HL-60 (cell line): ENCODE results near the gene ADAMTSL3.

ENCODE experiments used
- DNase-seq, 2 experiments: peaks; one replicate each; pipeline ENCODE4 v3.0.0-alpha.2; 2010 to 2020; ENCODE audit warnings: low read depth in 1 of 2, low spot score in 1 of 2
- H3K27ac ChIP-seq: fragments of 250-450 bp; sonication (Bioruptor Pico); replicated peaks from 2 replicates; pipeline ENCODE4 v1.5.1; 2020; ENCODE audit warnings: mild to moderate bottlenecking, moderate library complexity
- H3K27me3 ChIP-seq: fragments of 250-450 bp; sonication (Bioruptor Pico); 2 replicates; pipeline ENCODE4 v1.5.1; 2021; ENCODE audit warnings: mild to moderate bottlenecking, moderate library complexity; ENCODE audit not compliant: insufficient read depth, poor library complexity, severe bottlenecking
- H3K4me3 ChIP-seq: replicated peaks from 2 replicates; pipeline ENCODE4 v1.5.1; 2011; ENCODE audit warnings: mild to moderate bottlenecking, control low read depth, low read length; ENCODE audit not compliant: insufficient read depth
- CTCF ChIP-seq: IDR thresholded peaks from one replicate; pipeline ENCODE4 v1.5.1; 2011; ENCODE audit warnings: low read length, control low read depth, inconsistent platforms; ENCODE audit not compliant: insufficient read depth
- GABPA ChIP-seq: IDR thresholded peaks from 2 replicates; pipeline ENCODE4 v1.6.1; 2012; ENCODE audit warnings: low read depth
- POLR2AphosphoS5 ChIP-seq: IDR thresholded peaks from 2 replicates; pipeline ENCODE4 v1.6.1; 2012; ENCODE audit warnings: low read depth
- REST ChIP-seq: IDR thresholded peaks from 2 replicates; pipeline ENCODE4 v1.6.1; 2012; ENCODE audit warnings: low read depth; ENCODE audit not compliant: insufficient replicate concordance
- SPI1 ChIP-seq: IDR thresholded peaks from 2 replicates; pipeline ENCODE4 v1.6.1; 2012; ENCODE audit warnings: low read depth, mild to moderate bottlenecking, borderline replicate concordance

ADAMTSL3 gene

GRCh38 chr15:83959477-83959876 is 305.6 kb downstream of the ADAMTSL3 start:
- H3K27ac ChIP-seq: no peak overlapping the region
- no peak overlapping the region for H3K4me3 ChIP-seq
- H3K27me3 ChIP-seq: peaks cover 3% of the 10 kb centered on the region
- no peak for DNase-seq
- no peak for TF ChIP-seq REST
- no peak for TF ChIP-seq GABPA
- TF ChIP-seq POLR2AphosphoS5: no peak
- no peak for TF ChIP-seq CTCF
- no peak for TF ChIP-seq SPI1

- H3K4me3 ChIP-seq: no peak overlapping the region
- no peak for DNase-seq
- H3K27ac ChIP-seq: no peak overlapping the region
- peaks cover 3% of the 10 kb centered on the region for H3K27me3 ChIP-seq
- TF ChIP-seq SPI1: no peak
- no peak for TF ChIP-seq POLR2AphosphoS5
- no peak for TF ChIP-seq CTCF
- no peak for TF ChIP-seq REST
- no peak for TF ChIP-seq GABPA
Measured at GRCh38 chr15:83960192-83960829, 306.4 kb downstream of the ADAMTSL3 start.

GRCh38 chr15:83961311-83961710 is 307.4 kb downstream of the ADAMTSL3 start:
- no peak for DNase-seq

More at GRCh38 chr15:83961311-83961710, 307.4 kb downstream of the ADAMTSL3 start:
- H3K27ac ChIP-seq: no peak overlapping the region
- TF ChIP-seq POLR2AphosphoS5: no peak
- TF ChIP-seq REST: no peak
- TF ChIP-seq SPI1: no peak
- no peak for TF ChIP-seq GABPA
- TF ChIP-seq CTCF: no peak
- peaks cover 3% of the 10 kb centered on the region for H3K27me3 ChIP-seq
- H3K4me3 ChIP-seq: no peak overlapping the region
